BE2C (cell line): ENCODE measurements around the gene CAMTA1.

Experiments
- DNase-seq: peaks from one replicate; pipeline ENCODE4 v3.0.0-alpha.2; 2020
- H3K27me3 ChIP-seq: fragments of 250-450 bp; sonication (Bioruptor Pico); 2 replicates; pipeline ENCODE4 v1.5.1; 2020; ENCODE audit warnings: mild to moderate bottlenecking
- H3K36me3 ChIP-seq: fragments of 250-450 bp; sonication (Bioruptor Pico); 2 replicates; pipeline ENCODE4 v1.5.1; 2020; ENCODE audit warnings: mild to moderate bottlenecking
- H3K4me1 ChIP-seq: fragments of 250-450 bp; sonication (Bioruptor Pico); 2 replicates; pipeline ENCODE4 v1.5.1; 2020
- H3K4me3 ChIP-seq: 2 replicates; pipeline ENCODE4 v1.5.1; 2011; ENCODE audit warnings: low read depth, low read length
- H3K9me3 ChIP-seq: fragments of 250-450 bp; sonication (Bioruptor Pico); 2 replicates; pipeline ENCODE4 v1.5.1; 2020
- TF ChIP-seq, protein P1 (sequence below): IDR thresholded peaks from 2 replicates; pipeline ENCODE4 v1.5.1; 2012; ENCODE audit warnings: mild to moderate bottlenecking, low read depth, low read length

Gene CAMTA1

DNA sequence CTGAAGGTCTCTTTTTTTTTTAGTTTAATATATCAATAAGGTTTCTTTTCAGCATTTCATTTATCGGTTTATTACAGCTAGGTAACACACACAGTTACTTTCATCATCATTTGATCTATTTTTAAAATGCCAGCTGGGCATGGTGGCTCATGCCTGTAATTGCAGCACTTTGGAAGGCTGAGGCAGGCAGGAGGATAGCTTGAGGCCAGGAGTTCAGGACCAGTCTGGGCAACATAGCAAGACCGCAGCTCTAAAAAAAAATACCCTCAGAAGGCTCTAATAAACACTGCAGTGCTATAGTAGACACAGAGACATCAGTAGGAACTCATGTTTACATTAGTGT, 937.4 kb downstream of the CAMTA1 start:
- Histone ChIP-seq H3K36me3 (no peaks in the 10 kb centered on the region), H3K27me3 (no peaks in the 10 kb centered on the region), H3K4me1 (no peaks in the 10 kb centered on the region), H3K9me3 (no peaks in the 10 kb centered on the region), H3K4me3 (no peak overlapping the region)
- no peak for DNase-seq
- TF ChIP-seq, protein P1, sequence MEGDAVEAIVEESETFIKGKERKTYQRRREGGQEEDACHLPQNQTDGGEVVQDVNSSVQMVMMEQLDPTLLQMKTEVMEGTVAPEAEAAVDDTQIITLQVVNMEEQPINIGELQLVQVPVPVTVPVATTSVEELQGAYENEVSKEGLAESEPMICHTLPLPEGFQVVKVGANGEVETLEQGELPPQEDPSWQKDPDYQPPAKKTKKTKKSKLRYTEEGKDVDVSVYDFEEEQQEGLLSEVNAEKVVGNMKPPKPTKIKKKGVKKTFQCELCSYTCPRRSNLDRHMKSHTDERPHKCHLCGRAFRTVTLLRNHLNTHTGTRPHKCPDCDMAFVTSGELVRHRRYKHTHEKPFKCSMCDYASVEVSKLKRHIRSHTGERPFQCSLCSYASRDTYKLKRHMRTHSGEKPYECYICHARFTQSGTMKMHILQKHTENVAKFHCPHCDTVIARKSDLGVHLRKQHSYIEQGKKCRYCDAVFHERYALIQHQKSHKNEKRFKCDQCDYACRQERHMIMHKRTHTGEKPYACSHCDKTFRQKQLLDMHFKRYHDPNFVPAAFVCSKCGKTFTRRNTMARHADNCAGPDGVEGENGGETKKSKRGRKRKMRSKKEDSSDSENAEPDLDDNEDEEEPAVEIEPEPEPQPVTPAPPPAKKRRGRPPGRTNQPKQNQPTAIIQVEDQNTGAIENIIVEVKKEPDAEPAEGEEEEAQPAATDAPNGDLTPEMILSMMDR = no peak

- Histone ChIP-seq H3K9me3 (no peaks in the 10 kb centered on the region), H3K36me3 (no peaks in the 10 kb centered on the region), H3K27me3 (no peaks in the 10 kb centered on the region), H3K4me1 (no peaks in the 10 kb centered on the region), H3K4me3 (no peak overlapping the region)
- TF ChIP-seq, protein P1 = no peak
- DNase-seq = no peak
These were observed 941.4 kb downstream of the CAMTA1 start for GRCh38 chr1:7726623-7727022.

DNA sequence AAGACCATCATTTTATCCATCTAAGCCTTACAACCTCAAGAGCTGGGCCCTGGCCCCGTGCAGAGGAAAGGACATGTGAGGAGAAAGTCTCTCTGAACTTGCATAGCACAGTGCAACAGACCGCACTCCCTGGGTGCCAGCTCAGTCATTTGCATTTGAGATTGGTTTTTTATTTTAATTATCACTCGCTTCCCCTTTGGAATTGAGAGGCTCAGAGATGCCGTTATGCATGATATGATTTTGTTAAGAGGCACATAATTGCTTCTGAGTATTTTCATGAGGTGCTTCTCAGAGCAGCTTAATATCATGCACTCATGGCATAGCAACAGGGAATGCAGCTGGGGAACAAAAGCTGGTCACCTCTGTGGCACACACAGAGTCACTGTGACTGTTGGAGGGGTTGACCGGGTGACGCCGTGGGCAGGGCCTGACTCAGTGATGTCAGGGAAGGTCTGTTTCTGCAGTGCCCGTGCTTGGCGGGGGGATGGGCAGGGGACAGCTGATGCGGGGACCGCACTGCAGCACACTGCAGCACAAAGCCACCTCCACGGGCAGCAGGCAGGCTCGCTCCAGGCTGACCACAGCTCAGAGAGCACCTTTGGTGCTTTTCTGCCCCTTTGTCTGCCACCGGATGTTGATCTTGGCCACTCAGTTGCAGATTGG, 942.7 kb downstream of the CAMTA1 start:
- no peaks in the 10 kb centered on the region for H3K36me3 ChIP-seq
- no peaks in the 10 kb centered on the region for H3K27me3 ChIP-seq
- TF ChIP-seq, protein P1 = no peak
- no peaks in the 10 kb centered on the region for H3K9me3 ChIP-seq
- H3K4me3 ChIP-seq = no peak overlapping the region
- DNase-seq = no peak
- H3K4me1 ChIP-seq = no peaks in the 10 kb centered on the region

DNA sequence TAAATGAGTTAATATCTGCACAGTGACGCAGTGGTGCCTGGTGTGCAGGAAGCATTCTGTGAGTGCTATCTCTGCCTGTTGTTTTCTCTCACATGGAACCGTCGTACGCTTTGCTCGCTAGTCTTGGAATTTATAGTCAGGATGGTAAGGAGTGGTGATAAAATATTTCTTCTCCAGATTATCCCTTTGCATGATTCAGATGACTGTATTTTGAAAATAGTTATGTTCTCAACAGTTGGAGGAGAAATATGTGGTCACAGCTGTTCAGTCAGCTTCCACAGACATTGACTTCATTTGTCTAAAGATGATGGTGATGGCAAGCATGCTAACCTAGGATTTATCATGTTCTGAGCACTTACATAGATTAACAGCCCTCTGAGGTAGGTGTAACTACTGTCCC, 944.5 kb downstream of the CAMTA1 start:
- H3K36me3 ChIP-seq = no peaks in the 10 kb centered on the region
- H3K4me1 ChIP-seq = no peaks in the 10 kb centered on the region
- H3K4me3 ChIP-seq = no peak overlapping the region
- no peaks in the 10 kb centered on the region for H3K9me3 ChIP-seq
- no peaks in the 10 kb centered on the region for H3K27me3 ChIP-seq
- no peak for DNase-seq
- TF ChIP-seq, protein P1 = no peak

DNA sequence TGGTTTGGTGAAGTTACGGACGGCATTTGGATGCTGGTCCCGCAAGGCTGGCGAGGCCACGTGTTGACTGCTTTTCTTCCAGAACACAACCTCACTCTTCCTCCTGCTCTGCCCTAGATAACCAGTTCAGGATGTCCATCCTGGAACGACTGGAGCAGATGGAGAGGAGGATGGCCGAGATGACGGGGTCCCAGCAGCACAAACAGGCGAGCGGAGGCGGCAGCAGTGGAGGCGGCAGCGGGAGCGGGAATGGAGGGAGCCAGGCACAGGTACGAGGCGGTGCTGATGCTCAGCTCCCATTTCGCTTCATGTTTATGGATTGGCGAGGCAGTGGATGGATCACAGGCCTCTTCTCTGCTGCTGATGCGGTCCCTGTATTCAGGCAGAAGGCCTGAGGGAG, 947.1 kb downstream of the CAMTA1 start:
- Histone ChIP-seq H3K36me3 (no peaks in the 10 kb centered on the region), H3K9me3 (no peaks in the 10 kb centered on the region), H3K27me3 (no peaks in the 10 kb centered on the region), H3K4me1 (no peaks in the 10 kb centered on the region), H3K4me3 (no peak overlapping the region)
- TF ChIP-seq, protein P1 = no peak
- no peak for DNase-seq

- H3K9me3 ChIP-seq = no peaks in the 10 kb centered on the region
- no peaks in the 10 kb centered on the region for H3K4me1 ChIP-seq
- no peak for DNase-seq
- H3K36me3 ChIP-seq = no peaks in the 10 kb centered on the region
- no peaks in the 10 kb centered on the region for H3K27me3 ChIP-seq
- TF ChIP-seq, protein P1 = no peak
- no peak overlapping the region for H3K4me3 ChIP-seq
These were observed 948.0 kb downstream of the CAMTA1 start for GRCh38 chr1:7733276-7733675.
